IPS-11a (cell line): ENCODE data around the gene KRTAP3-2.
"Not testable (repeated sequence)": the region's sequence is repeated elsewhere in the genome, so short reads cannot be mapped to it uniquely, and the experiment has no call there.

ENCODE experiments used
- H3K4me3 ChIP-seq: one replicate; pipeline ENCODE4 v1.5.1; 2013; ENCODE audit warnings: low read depth, low read length, control low read depth

Gene KRTAP3-2

DNA sequence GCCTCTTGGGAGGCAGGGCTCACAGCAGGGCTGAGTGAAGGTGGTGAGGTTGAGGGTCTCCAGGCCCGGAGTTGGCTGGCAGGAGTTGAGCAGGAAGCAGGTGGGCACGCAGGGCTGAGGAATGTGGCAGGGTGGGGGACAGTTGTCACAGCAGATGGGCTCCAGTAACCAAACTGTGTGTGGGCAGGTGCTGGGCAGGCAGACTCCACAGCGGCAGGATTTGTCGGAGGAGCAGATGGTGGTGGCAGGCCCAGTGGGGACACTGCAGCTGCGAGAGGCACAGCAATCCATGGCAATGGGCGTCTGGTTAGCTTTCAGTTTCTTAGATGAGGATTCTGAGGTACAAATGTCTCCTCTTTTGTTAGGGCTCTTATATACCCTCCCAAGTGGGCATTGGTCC is at the start of gene KRTAP3-2:
TSS of gene KRTAP3-2 (minus strand) at position 344 of the 400 bp plus-strand sequence. CDS start at position 291, 53 bp downstream.
- not testable (repeated sequence) for H3K4me3 ChIP-seq

DNA sequence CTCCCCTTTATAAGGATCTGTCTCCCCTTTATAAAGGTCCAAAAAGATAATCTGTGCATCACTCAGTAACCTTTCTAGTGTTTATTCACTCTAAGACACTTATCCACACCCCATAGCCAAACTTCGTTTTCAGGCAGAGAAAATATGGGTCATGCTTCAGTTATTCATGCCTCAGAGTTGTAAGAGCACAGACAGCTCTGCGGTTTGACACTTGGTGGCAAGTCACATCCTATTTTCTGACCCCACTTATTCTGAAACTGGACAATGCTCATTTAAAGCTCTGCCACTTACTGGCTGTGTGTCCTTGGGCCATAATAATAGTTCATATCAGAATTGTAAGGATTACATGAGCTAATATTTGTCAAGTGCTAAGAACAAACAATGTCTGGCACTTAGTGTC is 49.4 kb upstream of the KRTAP3-2 start:
- no peak overlapping the region for H3K4me3 ChIP-seq

GRCh38 chr17:41048441-41048840 is 48.7 kb upstream of the KRTAP3-2 start:
- H3K4me3 ChIP-seq, result no peak overlapping the region

GRCh38 chr17:41046735-41047465 is 47.2 kb upstream of the KRTAP3-2 start, which contains the start of gene KRTAP2-1:
Gene KRTAP2-1 (minus strand): TSS chr17:41047316. CDS start chr17:41047267, 49 bp downstream.
- H3K4me3 ChIP-seq, result not testable (repeated sequence)

GRCh38 chr17:41042953-41043352 is 43.2 kb upstream of the KRTAP3-2 start:
- H3K4me3 ChIP-seq, result no peak overlapping the region

GRCh38 chr17:41040783-41041571 is 41.3 kb upstream of the KRTAP3-2 start, which contains the start of gene KRTAP1-1:
Gene KRTAP1-1 (minus strand): TSS chr17:41041450. CDS start chr17:41041397, 53 bp downstream.
- H3K4me3 ChIP-seq, result not testable (repeated sequence)

DNA sequence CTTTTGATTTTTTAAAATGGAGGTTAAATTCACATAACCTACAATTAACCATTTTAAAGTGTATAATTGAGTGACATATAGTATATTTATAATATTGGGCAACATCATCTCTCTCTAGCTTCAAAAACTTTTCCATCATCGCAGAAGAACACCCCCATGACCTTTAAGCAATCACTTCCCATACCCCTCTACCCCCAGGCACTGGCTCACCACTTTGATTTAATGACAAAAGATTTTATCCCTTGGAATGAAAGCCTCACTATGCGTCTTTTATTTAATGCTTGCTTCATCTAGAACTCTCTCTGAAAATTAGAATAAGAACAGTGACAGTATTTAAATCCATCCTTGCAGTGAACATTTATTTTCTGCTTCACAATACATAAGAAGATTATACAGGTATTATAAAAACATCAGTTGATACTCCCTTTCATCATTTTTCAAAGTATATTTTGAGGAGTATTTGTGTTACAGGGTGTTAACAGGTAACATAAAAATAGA is 38.2 kb upstream of the KRTAP3-2 start:
- H3K4me3 ChIP-seq, result no peak overlapping the region

GRCh38 chr17:41034346-41034935 is 34.7 kb upstream of the KRTAP3-2 start, which contains the start of gene KRTAP1-3:
Gene KRTAP1-3 (minus strand): TSS chr17:41034874. CDS start chr17:41034821, 53 bp downstream.
- H3K4me3 ChIP-seq, result not testable (repeated sequence)

DNA sequence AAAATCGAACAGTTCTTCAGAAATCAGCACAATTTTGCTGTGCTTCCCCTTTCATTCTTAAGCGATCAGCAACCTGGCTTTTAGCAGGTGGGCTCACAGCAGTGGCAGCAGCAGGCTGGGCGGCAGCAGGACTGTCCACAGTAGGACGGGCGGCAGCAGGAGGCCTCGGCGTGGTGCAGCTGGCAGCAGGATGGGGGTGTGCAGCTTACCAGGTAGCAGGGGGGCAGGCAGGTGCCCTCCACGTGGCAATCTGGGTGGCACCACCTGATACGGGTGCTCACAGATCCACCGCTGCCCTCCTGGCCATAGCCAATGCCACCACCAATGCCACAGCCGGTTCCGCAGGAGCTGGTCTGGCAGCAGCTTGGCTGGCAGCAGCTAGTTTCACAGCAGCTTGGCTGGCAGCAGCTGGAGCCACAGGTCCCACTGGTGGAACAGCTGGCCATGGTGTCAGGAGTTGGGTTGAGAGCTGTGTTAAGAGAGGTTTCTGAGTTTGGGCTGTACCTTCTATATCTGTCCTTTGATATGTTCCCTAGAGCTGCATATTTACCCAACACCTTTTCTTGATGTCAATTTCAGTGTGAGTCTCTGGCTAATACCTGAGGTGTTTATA is 30.0 kb upstream of the KRTAP3-2 start, which contains the start of gene KRTAP1-4:
TSS of gene KRTAP1-4 (minus strand) at position 563 of the 613 bp plus-strand sequence. CDS start at position 446, 117 bp downstream.
- H3K4me3 ChIP-seq, result no peak within 1 kb of the TSS

DNA sequence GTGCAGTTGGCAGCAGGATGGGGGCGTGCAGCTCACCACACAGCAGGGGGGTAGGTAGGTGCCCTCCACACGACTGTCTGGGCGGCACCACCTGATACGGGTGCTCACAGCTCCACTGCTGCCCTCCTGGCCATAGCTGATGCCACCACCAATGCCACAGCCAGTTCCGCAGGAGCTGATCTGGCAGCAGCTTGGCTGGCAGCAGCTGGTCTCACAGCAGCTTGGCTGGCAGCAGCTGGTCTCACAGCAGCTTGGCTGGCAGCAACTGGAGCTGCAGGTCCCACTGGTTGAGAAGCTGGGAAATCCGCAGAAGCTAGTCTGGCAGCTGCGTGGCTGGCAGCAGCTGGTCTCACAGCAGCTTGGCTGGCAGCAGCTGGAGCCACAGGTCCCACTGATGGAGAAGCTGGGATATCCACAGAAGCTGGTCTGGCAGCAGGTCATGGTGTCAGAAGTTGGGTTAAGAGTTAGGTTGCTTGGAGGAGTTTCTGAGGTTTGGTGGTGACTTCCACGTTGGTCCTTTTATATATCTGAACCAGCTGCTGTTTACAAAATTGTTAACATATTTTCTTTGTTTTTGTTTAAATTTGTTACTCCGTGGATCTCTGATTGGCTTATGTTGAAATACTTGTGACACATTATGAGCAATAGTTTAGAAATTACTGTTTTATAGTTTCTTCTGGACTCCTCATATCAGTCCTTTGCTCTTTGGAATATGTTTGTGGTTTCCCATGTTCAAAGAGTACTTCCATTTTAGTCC is 27.2 kb upstream of the KRTAP3-2 start, which contains the start of gene KRTAP1-5:
TSS of gene KRTAP1-5 (minus strand) at position 494 of the 757 bp plus-strand sequence. CDS start at position 441, 53 bp downstream.
- no peak within 1 kb of the TSS for H3K4me3 ChIP-seq

DNA sequence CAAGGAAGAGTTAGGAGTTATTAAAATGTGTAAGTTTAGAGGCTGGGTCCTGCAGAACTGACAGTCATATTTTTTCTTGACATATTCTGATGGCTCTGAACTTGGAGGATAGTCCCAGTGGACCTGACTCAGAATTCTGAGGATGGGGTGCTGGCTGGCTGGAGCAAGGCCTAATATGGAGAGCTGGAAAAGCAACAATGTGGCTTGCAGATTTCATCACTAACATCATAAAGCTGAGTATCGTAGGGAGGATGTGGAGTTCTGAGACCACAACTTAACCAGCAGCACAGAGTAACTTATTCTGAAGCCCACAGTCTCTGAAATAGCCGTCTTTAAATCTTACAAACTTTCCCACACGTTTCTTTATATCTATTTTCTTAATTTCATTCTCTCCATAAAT is 25.0 kb upstream of the KRTAP3-2 start:
- no peak overlapping the region for H3K4me3 ChIP-seq

- no peak overlapping the region for H3K4me3 ChIP-seq
Measured at GRCh38 chr17:41020336-41020735, 20.6 kb upstream of the KRTAP3-2 start.

GRCh38 chr17:41019415-41019814 is 19.7 kb upstream of the KRTAP3-2 start:
- H3K4me3 ChIP-seq, result no peak overlapping the region

DNA sequence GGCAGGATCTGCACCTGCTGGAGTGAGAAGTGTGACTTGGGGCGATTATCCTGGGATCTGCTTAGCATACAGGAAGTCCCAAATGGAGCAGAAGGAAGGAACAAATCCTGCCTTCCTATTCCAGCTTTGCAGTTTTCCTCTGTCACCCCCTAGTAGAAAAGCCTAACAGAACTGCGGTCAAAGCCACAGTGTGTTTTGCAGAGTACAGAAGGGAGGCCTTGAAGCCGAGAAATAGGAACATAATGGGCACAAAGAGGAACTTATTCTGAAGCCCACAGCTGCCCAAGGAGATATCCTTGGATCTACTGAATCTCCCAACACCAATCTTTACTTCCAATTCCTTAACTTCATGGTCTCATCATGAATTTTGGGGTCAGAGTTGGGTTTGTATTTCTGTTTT is 18.8 kb upstream of the KRTAP3-2 start:
- no peak overlapping the region for H3K4me3 ChIP-seq

- H3K4me3 ChIP-seq, result no peak overlapping the region
Measured at GRCh38 chr17:41016578-41017215, 17.0 kb upstream of the KRTAP3-2 start.

DNA sequence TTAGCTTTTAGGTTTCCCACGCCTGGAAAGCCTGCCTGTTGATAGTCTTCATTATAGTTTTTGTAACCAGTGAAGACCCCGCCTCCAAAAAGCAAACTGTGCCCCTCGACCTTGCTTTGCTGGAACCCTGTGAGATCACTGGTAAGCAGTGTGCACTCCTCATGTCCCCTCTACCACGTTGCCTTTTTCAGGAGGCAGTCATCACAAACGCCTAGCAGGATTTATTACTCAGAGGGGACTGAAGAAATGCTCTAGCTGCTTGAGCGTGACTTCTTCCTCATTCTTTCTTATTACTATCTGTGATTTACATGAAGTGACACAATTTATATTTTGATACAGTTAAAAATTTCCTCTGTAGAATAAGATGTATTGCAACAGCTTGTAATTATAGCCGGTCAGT is 15.7 kb upstream of the KRTAP3-2 start:
- no peak overlapping the region for H3K4me3 ChIP-seq

DNA sequence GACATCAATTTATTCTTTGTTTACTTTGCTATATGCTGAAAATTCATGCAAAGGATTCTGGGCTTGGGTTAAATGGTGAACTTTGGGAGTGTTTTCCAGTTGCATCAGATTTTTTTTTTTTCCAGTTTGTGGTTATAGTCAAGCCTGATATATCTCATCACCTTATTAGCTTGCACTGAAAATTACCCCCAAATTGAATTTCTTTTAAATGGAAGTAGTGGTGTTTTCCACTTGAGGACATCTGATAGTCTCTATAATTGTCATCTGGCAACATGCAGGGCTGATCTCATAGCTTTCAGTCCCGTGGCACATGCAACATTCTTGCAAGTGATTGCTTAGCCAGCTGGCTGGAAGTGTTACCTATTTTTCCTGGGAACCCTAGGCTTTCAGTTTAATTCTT is 13.9 kb upstream of the KRTAP3-2 start:
- H3K4me3 ChIP-seq, result no peak overlapping the region

DNA sequence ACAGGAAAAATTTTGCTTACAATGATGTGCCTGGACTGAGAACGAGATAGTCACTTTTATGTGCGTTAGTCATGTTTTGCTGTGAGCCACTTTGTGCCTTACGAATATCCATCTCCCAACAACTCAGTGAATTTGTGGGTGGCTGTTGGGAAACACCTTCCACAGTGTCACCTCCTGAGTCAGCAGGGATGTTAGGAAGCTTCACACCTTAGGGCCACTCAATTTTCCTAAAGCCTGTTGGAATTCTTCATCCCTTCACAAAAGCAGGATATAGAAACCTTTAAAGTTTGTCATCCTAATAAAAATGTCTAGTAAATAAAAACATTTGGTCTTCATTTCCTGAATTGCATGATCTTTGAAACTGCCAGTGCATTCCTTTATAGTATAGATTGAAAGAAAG is 13.5 kb upstream of the KRTAP3-2 start:
- no peak overlapping the region for H3K4me3 ChIP-seq
